HepG2 (cell line): ENCODE data around the gene FBLIM1. TPM values are rescaled to one million over a fixed set of nuclear protein-coding genes. Genes with fewer than 3 reads are reported as not detected.

Experiments
- CCDC6 ChIP-seq: sonication (generic); formaldehyde crosslinking; IDR thresholded peaks from 2 replicates; pipeline ENCODE4 v1.8.1; 2022; ENCODE audit warnings: mild to moderate bottlenecking, missing genetic modification reagents, moderate library complexity
- CREB1 ChIP-seq, 2 experiments: fragments of 450-650 bp in 1 of 2; IDR thresholded peaks; 2 replicates each; pipeline ENCODE4 v1.6.1; 2016 to 2017; ENCODE audit warnings: control low read depth in 1 of 2, mild to moderate bottlenecking in 1 of 2, missing compliant biosample characterization in 1 of 2, missing genetic modification characterization in 1 of 2
- HOXD1 ChIP-seq: sonication (generic); formaldehyde crosslinking; IDR thresholded peaks from 2 replicates; pipeline ENCODE4 v1.5.0; 2020; ENCODE audit warnings: missing genetic modification reagents
- KLF16 ChIP-seq, 2 experiments: sonication (generic) in 1 of 2; formaldehyde crosslinking in 1 of 2; IDR thresholded peaks; 2 replicates each; pipeline versions ENCODE4 v1.6.1 to v1.8.0; 2016 to 2023; ENCODE audit warnings: missing genetic modification reagents in 2 of 2, missing compliant biosample characterization in 1 of 2
- NR2F2 ChIP-seq: IDR thresholded peaks from 2 replicates; pipeline ENCODE4 v1.6.1; 2012; ENCODE audit warnings: low read depth, inconsistent platforms, borderline replicate concordance
- RFXAP ChIP-seq: sonication (generic); formaldehyde crosslinking; IDR thresholded peaks from 2 replicates; pipeline ENCODE4 v1.4.0; 2020; ENCODE audit warnings: missing genetic modification reagents, borderline replicate concordance
- YEATS2 ChIP-seq: sonication (generic); formaldehyde crosslinking; IDR thresholded peaks from 2 replicates; pipeline ENCODE4 v1.4.0; 2020; ENCODE audit warnings: missing genetic modification reagents, borderline replicate concordance
- ZFP82 ChIP-seq: sonication (generic); formaldehyde crosslinking; IDR thresholded peaks from 2 replicates; pipeline ENCODE4 v1.5.1; 2020; ENCODE audit warnings: mild to moderate bottlenecking, missing genetic modification reagents, borderline replicate concordance
- ZNF263 ChIP-seq: sonication (generic); formaldehyde crosslinking; IDR thresholded peaks from 2 replicates; pipeline ENCODE4 v1.4.0; 2020; ENCODE audit warnings: missing genetic modification reagents
- ZNF451 ChIP-seq: sonication (generic); formaldehyde crosslinking; IDR thresholded peaks from 2 replicates; pipeline ENCODE4 v1.5.0; 2020; ENCODE audit warnings: mild to moderate bottlenecking, missing genetic modification reagents
- ZNF749 ChIP-seq: sonication (generic); formaldehyde crosslinking; IDR thresholded peaks from 2 replicates; pipeline ENCODE4 v1.8.0; 2022; ENCODE audit warnings: mild to moderate bottlenecking, missing genetic modification reagents, moderate library complexity, borderline replicate concordance
- ZNF768 ChIP-seq: sonication (generic); formaldehyde crosslinking; IDR thresholded peaks from 2 replicates; pipeline ENCODE4 v1.4.0; 2020; ENCODE audit warnings: missing genetic modification reagents
- polyA plus RNA-seq, 8 experiments: library from polyadenylated mRNA; depleted of rRNA in 3 of 8; stranded (reverse) in 7 of 8; unstranded in 1 of 8; fragments of >200 nt; fragmentation: Illumina TruSeq in 4 of 8; extraction: Trizol in 4 of 8; gene quantifications; 2 replicates each; pipeline versions ENCODE4 v1.2.1 to v1.2.3, GENCODE V29; 2011 to 2016; ENCODE audit warnings: low read depth in 4 of 8, missing spikeins in 1 of 8, mixed read lengths in 1 of 8; ENCODE audit not compliant: insufficient read depth in 1 of 8
- total RNA-seq, 5 experiments: library from RNA; depleted of rRNA; stranded (reverse); fragments of >200 nt; fragmentation: Illumina TruSeq; extraction: Trizol; gene quantifications; 2 replicates each; pipeline ENCODE4 v1.2.3, GENCODE V29; 2016; ENCODE audit warnings: low read depth in 1 of 5
- TF ChIP-seq, protein P1 (sequence below): sonication (generic); formaldehyde crosslinking; IDR thresholded peaks from 2 replicates; pipeline ENCODE4 v1.4.0; 2020; ENCODE audit warnings: missing genetic modification reagents
- TF ChIP-seq, protein P2 (sequence below): sonication (generic); formaldehyde crosslinking; conservative IDR thresholded peaks from 2 replicates; pipeline ENCODE4 v1.4.0; 2020; ENCODE audit warnings: missing genetic modification reagents
- TF ChIP-seq, protein P3 (sequence below): sonication (generic); formaldehyde crosslinking; IDR thresholded peaks from 2 replicates; pipeline ENCODE4 v1.4.0; 2020; ENCODE audit warnings: mild to moderate bottlenecking, missing genetic modification reagents, borderline replicate concordance
- TF ChIP-seq, protein P4 (sequence below): sonication (generic); formaldehyde crosslinking; IDR thresholded peaks from 2 replicates; pipeline ENCODE4 v1.4.0; 2020; ENCODE audit warnings: missing genetic modification reagents; ENCODE audit errors: not compliant biosample characterization
- TF ChIP-seq, protein P5 (sequence below): sonication (generic); formaldehyde crosslinking; IDR thresholded peaks from 2 replicates; pipeline ENCODE4 v1.4.0; 2020; ENCODE audit warnings: mild to moderate bottlenecking, missing genetic modification reagents

The FBLIM1 gene
- total and polyA plus RNA-seq, 2 of the 13 experiments (the other 11 are each of a cell fraction or from before 2014, with no cell fraction given): 10.6 to 23.0 TPM

DNA sequence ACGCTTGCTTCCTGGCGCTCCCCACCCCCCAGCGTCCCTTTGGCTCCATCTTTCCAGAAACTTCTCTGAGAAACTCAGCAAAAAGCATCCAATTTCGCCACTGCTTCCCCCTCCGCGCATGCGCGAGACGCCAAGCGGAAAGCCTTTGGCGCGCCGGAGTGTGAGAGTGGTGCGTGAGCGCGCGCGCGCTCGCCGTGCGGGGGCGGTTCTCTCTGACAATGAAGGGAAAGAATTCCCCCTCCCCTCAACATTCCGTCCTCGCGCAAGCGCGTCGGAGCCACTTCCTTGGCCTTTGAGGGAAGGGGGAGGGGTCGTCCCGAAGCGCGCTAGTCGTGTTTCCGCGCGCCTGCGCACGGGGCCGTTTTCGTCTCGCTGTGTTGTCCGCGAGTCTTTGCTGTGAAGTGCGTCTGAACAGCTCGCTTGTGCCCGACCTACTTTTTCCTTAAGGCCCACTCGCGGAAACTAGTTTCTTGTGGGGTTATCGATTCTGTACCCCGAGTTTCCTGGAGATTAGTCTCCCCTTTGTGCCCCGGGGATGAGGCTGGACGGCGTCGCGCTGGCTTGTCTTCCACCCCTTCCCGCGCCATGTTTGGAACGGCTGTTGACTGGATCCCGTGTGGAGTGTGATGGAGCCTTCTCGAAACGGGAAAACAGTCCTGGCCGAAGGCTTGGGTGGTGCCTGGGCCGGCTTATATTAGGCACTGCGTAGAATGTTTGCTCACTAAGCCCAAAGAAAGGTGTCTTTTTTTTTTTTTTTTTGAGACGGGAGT is 77.3 kb downstream of the FBLIM1 start (continued):
- TF ChIP-seq, protein P1, sequence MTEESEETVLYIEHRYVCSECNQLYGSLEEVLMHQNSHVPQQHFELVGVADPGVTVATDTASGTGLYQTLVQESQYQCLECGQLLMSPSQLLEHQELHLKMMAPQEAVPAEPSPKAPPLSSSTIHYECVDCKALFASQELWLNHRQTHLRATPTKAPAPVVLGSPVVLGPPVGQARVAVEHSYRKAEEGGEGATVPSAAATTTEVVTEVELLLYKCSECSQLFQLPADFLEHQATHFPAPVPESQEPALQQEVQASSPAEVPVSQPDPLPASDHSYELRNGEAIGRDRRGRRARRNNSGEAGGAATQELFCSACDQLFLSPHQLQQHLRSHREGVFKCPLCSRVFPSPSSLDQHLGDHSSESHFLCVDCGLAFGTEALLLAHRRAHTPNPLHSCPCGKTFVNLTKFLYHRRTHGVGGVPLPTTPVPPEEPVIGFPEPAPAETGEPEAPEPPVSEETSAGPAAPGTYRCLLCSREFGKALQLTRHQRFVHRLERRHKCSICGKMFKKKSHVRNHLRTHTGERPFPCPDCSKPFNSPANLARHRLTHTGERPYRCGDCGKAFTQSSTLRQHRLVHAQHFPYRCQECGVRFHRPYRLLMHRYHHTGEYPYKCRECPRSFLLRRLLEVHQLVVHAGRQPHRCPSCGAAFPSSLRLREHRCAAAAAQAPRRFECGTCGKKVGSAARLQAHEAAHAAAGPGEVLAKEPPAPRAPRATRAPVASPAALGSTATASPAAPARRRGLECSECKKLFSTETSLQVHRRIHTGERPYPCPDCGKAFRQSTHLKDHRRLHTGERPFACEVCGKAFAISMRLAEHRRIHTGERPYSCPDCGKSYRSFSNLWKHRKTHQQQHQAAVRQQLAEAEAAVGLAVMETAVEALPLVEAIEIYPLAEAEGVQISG (CRISPR knock-in tag): 0 out of 2 replicates have a peak, but pooled peaks have one; percentile 53
- TF ChIP-seq NR2F2: no peak
- TF ChIP-seq CREB1 (IDR thresholded peaks at IDR 0.05): peak; percentile 54
- TF ChIP-seq CREB1 (CRISPR knock-in tag; IDR thresholded peaks at IDR 0.05): peak; percentile 73
- TF ChIP-seq, protein P2, sequence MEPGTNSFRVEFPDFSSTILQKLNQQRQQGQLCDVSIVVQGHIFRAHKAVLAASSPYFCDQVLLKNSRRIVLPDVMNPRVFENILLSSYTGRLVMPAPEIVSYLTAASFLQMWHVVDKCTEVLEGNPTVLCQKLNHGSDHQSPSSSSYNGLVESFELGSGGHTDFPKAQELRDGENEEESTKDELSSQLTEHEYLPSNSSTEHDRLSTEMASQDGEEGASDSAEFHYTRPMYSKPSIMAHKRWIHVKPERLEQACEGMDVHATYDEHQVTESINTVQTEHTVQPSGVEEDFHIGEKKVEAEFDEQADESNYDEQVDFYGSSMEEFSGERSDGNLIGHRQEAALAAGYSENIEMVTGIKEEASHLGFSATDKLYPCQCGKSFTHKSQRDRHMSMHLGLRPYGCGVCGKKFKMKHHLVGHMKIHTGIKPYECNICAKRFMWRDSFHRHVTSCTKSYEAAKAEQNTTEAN (CRISPR knock-in tag): 0 out of 2 replicates have a peak, but pooled peaks have one; percentile 34
- TF ChIP-seq ZNF451 (CRISPR knock-in tag): no peak
- no peak for TF ChIP-seq CCDC6 (CRISPR knock-in tag)
- TF ChIP-seq, protein P3, sequence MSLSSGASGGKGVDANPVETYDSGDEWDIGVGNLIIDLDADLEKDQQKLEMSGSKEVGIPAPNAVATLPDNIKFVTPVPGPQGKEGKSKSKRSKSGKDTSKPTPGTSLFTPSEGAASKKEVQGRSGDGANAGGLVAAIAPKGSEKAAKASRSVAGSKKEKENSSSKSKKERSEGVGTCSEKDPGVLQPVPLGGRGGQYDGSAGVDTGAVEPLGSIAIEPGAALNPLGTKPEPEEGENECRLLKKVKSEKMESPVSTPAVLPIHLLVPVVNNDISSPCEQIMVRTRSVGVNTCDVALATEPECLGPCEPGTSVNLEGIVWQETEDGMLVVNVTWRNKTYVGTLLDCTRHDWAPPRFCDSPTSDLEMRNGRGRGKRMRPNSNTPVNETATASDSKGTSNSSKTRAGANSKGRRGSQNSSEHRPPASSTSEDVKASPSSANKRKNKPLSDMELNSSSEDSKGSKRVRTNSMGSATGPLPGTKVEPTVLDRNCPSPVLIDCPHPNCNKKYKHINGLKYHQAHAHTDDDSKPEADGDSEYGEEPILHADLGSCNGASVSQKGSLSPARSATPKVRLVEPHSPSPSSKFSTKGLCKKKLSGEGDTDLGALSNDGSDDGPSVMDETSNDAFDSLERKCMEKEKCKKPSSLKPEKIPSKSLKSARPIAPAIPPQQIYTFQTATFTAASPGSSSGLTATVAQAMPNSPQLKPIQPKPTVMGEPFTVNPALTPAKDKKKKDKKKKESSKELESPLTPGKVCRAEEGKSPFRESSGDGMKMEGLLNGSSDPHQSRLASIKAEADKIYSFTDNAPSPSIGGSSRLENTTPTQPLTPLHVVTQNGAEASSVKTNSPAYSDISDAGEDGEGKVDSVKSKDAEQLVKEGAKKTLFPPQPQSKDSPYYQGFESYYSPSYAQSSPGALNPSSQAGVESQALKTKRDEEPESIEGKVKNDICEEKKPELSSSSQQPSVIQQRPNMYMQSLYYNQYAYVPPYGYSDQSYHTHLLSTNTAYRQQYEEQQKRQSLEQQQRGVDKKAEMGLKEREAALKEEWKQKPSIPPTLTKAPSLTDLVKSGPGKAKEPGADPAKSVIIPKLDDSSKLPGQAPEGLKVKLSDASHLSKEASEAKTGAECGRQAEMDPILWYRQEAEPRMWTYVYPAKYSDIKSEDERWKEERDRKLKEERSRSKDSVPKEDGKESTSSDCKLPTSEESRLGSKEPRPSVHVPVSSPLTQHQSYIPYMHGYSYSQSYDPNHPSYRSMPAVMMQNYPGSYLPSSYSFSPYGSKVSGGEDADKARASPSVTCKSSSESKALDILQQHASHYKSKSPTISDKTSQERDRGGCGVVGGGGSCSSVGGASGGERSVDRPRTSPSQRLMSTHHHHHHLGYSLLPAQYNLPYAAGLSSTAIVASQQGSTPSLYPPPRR: no peak
- TF ChIP-seq, protein P4, sequence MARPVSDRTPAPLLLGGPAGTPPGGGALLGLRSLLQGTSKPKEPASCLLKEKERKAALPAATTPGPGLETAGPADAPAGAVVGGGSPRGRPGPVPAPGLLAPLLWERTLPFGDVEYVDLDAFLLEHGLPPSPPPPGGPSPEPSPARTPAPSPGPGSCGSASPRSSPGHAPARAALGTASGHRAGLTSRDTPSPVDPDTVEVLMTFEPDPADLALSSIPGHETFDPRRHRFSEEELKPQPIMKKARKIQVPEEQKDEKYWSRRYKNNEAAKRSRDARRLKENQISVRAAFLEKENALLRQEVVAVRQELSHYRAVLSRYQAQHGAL: peak; percentile 34
- TF ChIP-seq ZNF263 (CRISPR knock-in tag): no peak
- TF ChIP-seq HOXD1 (CRISPR knock-in tag): peak; percentile 70; the same call in 1 of the 2 replicates
- 0 out of 2 replicates have a peak, but pooled peaks have one; percentile 51 for TF ChIP-seq ZFP82 (CRISPR knock-in tag)
- TF ChIP-seq ZNF749 (CRISPR knock-in tag): 0 out of 2 replicates have a peak, but pooled peaks have one; percentile 66
- peak in 1 of 2 experiments; percentile 69; a peak in 1 of 4 replicates for TF ChIP-seq KLF16 (CRISPR knock-in tag; IDR thresholded peaks at IDR 0.05)
- TF ChIP-seq, protein P5, sequence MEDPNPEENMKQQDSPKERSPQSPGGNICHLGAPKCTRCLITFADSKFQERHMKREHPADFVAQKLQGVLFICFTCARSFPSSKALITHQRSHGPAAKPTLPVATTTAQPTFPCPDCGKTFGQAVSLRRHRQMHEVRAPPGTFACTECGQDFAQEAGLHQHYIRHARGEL (CRISPR knock-in tag): no peak
- TF ChIP-seq YEATS2: peak; percentile 86
- TF ChIP-seq RFXAP (CRISPR knock-in tag): peak; percentile 52; the same call in 1 of the 2 replicates
- no peak for TF ChIP-seq ZNF768
